Mucosa of rectum (tissue), 2 donors: ENCODE results near the gene DHRSX.

ENCODE experiments used
- H3K27ac ChIP-seq, 2 donors: one replicate each; pipeline ENCODE4 v1.7.0; 2013; ENCODE audit warnings: inconsistent platforms in 2 of 2, low read depth in 2 of 2, low read length in 2 of 2
- H3K27me3 ChIP-seq, 2 donors: one replicate each; pipeline ENCODE4 v1.7.0; 2013; ENCODE audit warnings: low read length in 2 of 2; ENCODE audit not compliant: control insufficient read depth in 2 of 2, insufficient read depth in 2 of 2
- H3K36me3 ChIP-seq, 2 donors: one replicate each; pipeline ENCODE4 v1.7.0; 2013; ENCODE audit warnings: low read length in 2 of 2; ENCODE audit not compliant: control insufficient read depth in 2 of 2, insufficient read depth in 2 of 2
- H3K4me1 ChIP-seq, 2 donors: one replicate each; pipeline ENCODE4 v1.7.0; 2013; ENCODE audit warnings: low read length in 2 of 2, mild to moderate bottlenecking in 1 of 2; ENCODE audit not compliant: control insufficient read depth in 2 of 2, insufficient read depth in 2 of 2
- H3K4me3 ChIP-seq, 2 donors: one replicate each; pipeline ENCODE4 v1.7.0; 2013; ENCODE audit warnings: low read length in 2 of 2
- H3K9ac ChIP-seq, 2 donors: one replicate each; pipeline ENCODE4 v1.7.0; 2013; ENCODE audit warnings: low read length in 2 of 2, low read depth in 1 of 2, mild to moderate bottlenecking in 1 of 2
- H3K9me3 ChIP-seq, 2 donors: one replicate each; pipeline ENCODE4 v1.7.0; 2013; ENCODE audit warnings: low read length in 2 of 2; ENCODE audit not compliant: control insufficient read depth in 2 of 2
- donor health status: healthy.
- donor health status: Normal muscosa, but diverticular disease.

The DHRSX gene

DNA sequence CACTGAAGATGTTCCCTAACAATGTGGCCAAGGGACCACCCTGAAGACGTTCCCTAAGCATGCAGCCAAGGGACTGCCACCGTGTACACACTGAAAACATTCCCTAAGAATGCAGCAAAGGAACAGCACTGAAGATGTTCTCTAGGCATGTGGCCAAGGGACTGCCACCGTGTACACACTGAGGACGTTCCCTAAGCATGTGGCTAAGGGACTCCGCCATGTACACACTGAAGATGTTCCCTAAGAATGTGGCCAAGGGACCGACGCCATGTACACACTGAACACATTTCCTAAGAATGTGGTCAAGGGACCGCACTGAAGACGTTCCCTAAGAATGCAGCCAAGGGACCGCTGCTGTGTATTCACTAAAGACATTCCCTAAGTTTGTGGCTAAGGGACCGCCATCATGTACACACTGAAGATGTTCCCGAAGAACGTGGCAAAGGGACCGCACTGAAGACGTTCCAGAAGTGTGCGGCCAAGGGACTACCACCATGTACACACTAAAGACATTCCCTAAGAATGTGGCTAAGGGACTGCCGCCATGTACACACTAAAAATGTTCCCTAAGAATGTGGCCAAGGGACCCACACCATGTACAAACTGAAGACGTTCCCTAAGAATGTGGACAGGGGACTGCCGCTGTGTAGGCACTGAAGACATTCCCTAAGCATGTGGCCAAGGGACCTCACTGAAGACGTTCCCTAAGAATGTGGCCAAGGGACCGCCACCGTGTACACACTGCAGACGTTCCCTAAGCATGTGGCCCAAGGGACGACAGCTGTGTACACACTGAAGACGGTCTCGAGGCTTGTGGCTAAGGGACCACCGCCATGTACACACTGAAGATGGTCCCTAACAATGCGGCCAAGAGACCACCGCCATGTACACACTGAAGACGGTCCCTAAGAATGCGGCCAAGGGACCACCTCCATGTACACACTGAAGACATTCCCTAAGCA lies 54.8 kb downstream of the DHRSX start:
- Histone ChIP-seq H3K27me3 (no peaks in the 10 kb centered on the region), H3K4me3 (no peak overlapping the region), H3K4me1 (no peaks in the 10 kb centered on the region), H3K36me3 (peaks cover 0 to 3% of the 10 kb centered on the region in 2 donors), H3K27ac (no peak overlapping the region), H3K9ac (no peak overlapping the region), H3K9me3 (no peaks in the 10 kb centered on the region)

DNA sequence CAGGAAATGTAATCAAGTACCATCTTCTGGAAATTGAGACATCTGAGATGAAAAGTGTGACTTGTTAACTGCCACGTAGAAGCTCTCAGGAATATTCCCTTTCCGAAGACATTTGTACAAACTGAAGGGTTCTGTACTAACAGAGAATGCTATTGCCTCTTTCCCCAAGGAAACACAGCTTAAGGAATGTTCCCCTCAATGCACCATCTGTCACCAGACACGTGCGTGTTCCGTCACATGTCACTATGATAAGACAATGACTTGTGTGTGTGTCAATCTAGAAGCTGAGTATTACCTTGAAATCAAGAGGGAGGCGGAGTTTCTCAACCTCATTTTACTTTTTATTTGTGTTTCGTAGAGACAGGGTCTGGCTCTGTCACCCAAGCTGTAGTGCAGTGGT lies 58.1 kb downstream of the DHRSX start:
- no peak overlapping the region for H3K9ac ChIP-seq
- peaks cover 0 to 10% of the 10 kb centered on the region in 2 donors for H3K36me3 ChIP-seq
- H3K27me3 ChIP-seq: no peaks in the 10 kb centered on the region
- H3K9me3 ChIP-seq: no peaks in the 10 kb centered on the region
- H3K4me3 ChIP-seq: no peak overlapping the region
- H3K4me1 ChIP-seq: no peaks in the 10 kb centered on the region
- H3K27ac ChIP-seq: no peak overlapping the region

DNA sequence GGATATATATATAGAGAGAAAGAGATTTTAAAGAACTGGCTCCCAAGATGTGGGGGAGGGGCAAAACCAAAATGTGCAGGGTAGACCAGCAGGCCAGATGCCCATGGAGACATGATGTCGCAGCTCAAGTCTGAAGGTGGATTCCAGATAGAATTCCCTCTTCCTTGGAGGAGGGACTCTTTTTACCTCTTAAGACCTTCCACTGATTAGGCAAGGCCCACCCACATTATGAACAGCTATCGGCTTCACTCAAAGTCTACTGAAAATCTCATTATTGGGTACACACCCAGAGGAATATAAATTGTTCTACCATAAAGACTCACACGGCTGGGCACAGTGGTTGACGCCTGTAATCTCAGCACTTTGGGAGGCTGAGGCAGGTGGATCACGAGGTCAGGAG lies 59.3 kb downstream of the DHRSX start:
- H3K9ac ChIP-seq: no peak overlapping the region
- H3K27ac ChIP-seq: no peak overlapping the region
- H3K9me3 ChIP-seq: no peaks in the 10 kb centered on the region
- H3K4me3 ChIP-seq: no peak overlapping the region
- no peaks in the 10 kb centered on the region for H3K27me3 ChIP-seq
- H3K4me1 ChIP-seq: no peaks in the 10 kb centered on the region
- H3K36me3 ChIP-seq: peaks cover 0 to 7% of the 10 kb centered on the region in 2 donors

DNA sequence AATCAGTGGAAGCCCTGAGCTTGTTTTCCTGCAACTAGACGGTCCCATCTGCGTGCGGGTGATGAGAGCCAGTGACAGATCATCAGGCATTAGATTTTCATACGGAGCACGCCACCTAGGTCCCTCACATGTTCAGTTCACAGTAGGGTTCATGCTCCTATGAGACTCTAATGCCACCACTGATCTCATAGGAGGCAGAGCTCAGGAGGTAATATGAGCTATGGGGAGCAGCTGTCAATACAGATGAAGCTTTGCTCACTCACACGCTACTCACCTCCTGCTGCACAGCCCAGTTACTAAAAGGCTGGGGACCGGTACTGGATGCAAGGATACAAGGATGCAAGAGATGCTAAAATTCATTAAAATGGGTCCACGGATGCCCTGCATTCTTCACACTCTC lies 61.2 kb downstream of the DHRSX start:
- Histone ChIP-seq H3K4me3 (no peak overlapping the region), H3K36me3 (peaks cover 0 to 7% of the 10 kb centered on the region in 2 donors), H3K27me3 (no peaks in the 10 kb centered on the region), H3K27ac (no peak overlapping the region), H3K9me3 (no peaks in the 10 kb centered on the region), H3K9ac (no peak overlapping the region), H3K4me1 (no peaks in the 10 kb centered on the region)

DNA sequence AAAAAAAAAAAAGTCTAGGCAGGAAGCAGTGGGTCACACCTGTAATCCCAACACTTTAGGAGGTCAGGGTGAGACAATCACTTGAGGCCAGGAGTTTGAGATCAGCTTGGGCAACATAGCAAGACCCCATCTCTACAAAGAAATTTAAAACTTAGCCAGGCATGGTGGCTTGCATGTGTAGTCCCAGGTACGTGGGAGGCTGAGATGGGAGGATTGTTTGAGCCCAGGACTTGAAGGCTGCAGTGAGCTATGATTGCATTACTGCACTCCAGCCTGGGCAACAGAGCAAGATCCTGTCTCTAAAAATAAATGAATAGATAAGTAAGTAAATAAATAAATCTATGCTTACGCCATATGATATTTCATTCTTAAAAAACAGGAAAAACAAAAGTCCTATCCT lies 65.3 kb downstream of the DHRSX start:
- H3K9me3 ChIP-seq: no peaks in the 10 kb centered on the region
- no peak overlapping the region for H3K4me3 ChIP-seq
- H3K9ac ChIP-seq: no peak overlapping the region
- H3K36me3 ChIP-seq: peaks cover 6 to 7% of the 10 kb centered on the region in 2 donors
- H3K4me1 ChIP-seq: no peaks in the 10 kb centered on the region
- H3K27me3 ChIP-seq: no peaks in the 10 kb centered on the region
- H3K27ac ChIP-seq: no peak overlapping the region

DNA sequence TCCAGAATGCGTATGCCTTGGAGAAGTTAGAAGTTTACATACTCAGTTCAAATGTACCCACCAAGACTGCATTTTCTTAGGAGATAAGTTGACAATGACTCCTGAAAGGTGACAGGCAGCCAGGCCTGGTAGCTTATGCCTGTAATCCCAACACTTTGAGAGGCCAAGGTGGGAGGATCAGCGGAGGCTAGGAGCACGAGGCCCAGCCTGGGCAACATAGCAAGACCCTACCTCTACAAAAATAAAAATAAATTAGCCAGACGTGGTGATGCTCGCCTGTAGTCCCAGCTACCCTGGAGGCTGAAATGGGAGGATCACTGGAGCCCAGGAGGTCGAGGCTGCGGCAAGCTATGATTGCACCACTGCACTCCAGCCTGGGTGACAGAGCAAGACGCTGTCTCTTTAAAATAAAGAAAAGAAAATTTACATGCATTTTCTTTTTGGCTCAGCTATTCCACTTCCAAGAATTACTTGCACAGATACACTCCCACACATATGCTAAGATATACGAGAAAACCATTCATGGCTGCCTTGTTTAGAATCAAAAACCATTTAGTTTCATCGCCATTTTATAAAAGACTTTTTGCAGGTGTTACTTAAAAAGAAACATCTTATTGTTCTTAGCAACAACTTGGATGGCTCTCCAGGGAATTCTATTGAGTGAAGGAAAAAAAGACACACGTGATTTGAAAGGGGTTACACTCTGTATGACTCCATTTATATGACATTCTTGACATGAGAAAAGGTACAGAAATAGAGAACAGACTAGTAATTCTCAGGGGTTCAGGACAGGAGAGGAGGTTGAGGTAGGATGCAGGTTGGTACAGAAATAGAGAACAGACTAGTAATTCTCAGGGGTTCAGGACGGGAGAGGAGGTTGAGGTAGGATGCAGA lies 66.3 kb downstream of the DHRSX start:
- no peak overlapping the region for H3K27ac ChIP-seq
- no peak overlapping the region for H3K4me3 ChIP-seq
- no peaks in the 10 kb centered on the region for H3K27me3 ChIP-seq
- H3K4me1 ChIP-seq: no peaks in the 10 kb centered on the region
- H3K36me3 ChIP-seq: peaks cover 4 to 6% of the 10 kb centered on the region in 2 donors
- no peaks in the 10 kb centered on the region for H3K9me3 ChIP-seq
- no peak overlapping the region for H3K9ac ChIP-seq

DNA sequence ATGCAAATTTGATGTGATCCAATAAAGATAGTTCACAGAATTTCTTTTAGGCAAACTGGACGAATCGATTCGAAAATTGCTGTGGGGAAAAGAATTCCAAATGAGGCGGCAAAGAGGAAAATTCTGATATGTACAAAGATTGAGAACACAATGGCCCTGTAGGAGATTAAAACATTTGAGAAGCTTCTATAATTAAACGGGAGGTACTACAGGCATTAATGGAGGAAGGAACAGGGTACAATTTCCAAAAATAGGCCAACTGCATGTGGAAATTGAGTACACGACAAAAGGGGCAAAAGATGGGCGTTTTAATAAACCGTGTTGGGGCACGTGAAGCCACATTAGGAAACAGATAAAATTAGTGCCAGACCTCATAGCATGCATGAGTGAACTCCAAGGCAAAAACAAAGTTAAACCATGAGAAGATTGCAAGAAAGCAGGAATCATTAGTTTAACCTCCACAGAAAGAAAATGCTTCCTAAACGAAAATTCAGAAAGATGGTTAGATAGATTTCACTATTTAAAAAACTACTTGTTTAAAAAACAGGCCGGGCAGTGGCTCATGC lies 68.4 kb downstream of the DHRSX start:
- H3K4me1 ChIP-seq: no peaks in the 10 kb centered on the region
- H3K27me3 ChIP-seq: no peaks in the 10 kb centered on the region
- H3K4me3 ChIP-seq: no peak overlapping the region
- H3K36me3 ChIP-seq: peaks cover 4 to 6% of the 10 kb centered on the region in 2 donors
- H3K9ac ChIP-seq: no peak overlapping the region
- no peak overlapping the region for H3K27ac ChIP-seq
- no peaks in the 10 kb centered on the region for H3K9me3 ChIP-seq

DNA sequence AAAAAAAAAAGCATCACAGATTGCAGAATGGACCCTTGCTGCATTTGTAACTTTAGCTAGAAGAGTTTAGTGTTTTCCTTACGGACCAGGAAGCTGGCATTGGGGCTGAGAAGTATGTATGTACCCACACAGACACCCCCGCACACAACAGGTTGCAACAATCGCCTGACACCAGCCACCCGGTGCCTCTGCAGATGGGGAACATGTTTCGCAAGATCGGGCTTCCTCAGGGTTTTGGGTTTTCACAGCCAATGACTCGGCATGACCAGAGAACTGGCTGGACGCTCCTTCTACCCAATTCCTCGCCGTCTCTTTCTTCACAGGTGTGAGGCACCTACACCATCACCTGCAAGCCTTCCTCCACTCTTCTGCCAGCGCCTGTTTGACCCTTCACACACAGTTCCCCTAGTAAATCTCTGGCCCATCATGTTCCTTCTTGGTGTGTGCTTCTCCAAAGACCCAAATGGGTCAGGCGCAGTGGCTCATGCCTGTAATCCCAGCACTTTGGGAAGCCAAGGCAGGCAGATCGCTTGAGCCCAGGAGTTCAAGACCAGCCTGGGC lies 70.4 kb downstream of the DHRSX start:
- Histone ChIP-seq H3K9ac (no peak overlapping the region), H3K9me3 (no peaks in the 10 kb centered on the region), H3K27ac (no peak overlapping the region), H3K27me3 (no peaks in the 10 kb centered on the region), H3K4me1 (no peaks in the 10 kb centered on the region), H3K4me3 (no peak overlapping the region), H3K36me3 (peaks cover 6 to 7% of the 10 kb centered on the region in 2 donors)

DNA sequence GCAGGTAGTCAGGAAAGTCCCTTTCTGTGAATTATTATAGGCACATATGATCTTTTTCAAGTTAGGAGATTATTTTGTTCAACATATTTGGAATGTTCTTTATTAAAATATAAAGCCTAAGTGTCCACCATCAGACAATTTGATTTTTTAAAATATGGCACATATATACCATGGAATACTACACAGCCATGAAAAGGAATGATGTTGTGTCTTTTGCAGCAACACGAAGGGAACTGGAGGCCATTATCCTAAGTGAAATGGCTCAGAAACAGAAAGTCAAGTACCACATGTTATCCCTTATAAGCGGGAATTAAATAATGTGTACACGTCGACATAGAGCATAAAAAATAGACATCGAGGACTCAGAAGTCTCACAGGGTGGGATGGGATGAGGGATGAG lies 73.0 kb downstream of the DHRSX start:
- peaks cover 4 to 16% of the 10 kb centered on the region in 2 donors for H3K36me3 ChIP-seq
- H3K9ac ChIP-seq: no peak overlapping the region
- no peaks in the 10 kb centered on the region for H3K27me3 ChIP-seq
- H3K4me1 ChIP-seq: no peaks in the 10 kb centered on the region
- H3K9me3 ChIP-seq: no peaks in the 10 kb centered on the region
- H3K27ac ChIP-seq: no peak overlapping the region
- no peak overlapping the region for H3K4me3 ChIP-seq
